HG03439 (cell line): Measurements from ENCODE around the gene SPO11.

Experiments
- ATAC-seq: cut with Tn5 transposase; IDR thresholded peaks from one replicate; pipeline ENCODE4 v1.9.1; 2021; ENCODE audit warnings: mild to moderate bottlenecking, moderate library complexity; ENCODE audit not compliant: unreplicated experiment

The SPO11 gene

GRCh38 chr20:57329608-57330221 is at the start of gene SPO11:
SPO11 (plus strand) TSS chr20:57329803; CDS start chr20:57329868, 65 bp downstream.
- ATAC-seq = no peak

GRCh38 chr20:57280221-57280620 is 49.4 kb upstream of the SPO11 start:
- ATAC-seq = no peak

- ATAC-seq = no peak
Measured at GRCh38 chr20:57281900-57282299, 47.7 kb upstream of the SPO11 start.

GRCh38 chr20:57282670-57283361 is 46.8 kb upstream of the SPO11 start:
- ATAC-seq = no peak

- ATAC-seq = no peak
Measured at GRCh38 chr20:57283860-57284259, 45.7 kb upstream of the SPO11 start.

GRCh38 chr20:57287007-57287880 is 42.4 kb upstream of the SPO11 start:
- ATAC-seq = no peak

GRCh38 chr20:57287901-57288300 is 41.7 kb upstream of the SPO11 start:
- ATAC-seq = no peak

GRCh38 chr20:57288651-57289277 is 40.8 kb upstream of the SPO11 start:
- no peak for ATAC-seq

GRCh38 chr20:57289391-57290177 is 40.0 kb upstream of the SPO11 start:
- ATAC-seq = no peak

GRCh38 chr20:57290178-57290484 is 39.5 kb upstream of the SPO11 start:
- ATAC-seq = no peak

GRCh38 chr20:57291003-57291402 is 38.6 kb upstream of the SPO11 start:
- no peak for ATAC-seq

- no peak for ATAC-seq
Measured at GRCh38 chr20:57291694-57292093, 37.9 kb upstream of the SPO11 start.

- no peak for ATAC-seq
Measured at GRCh38 chr20:57292611-57293010, 37.0 kb upstream of the SPO11 start.

GRCh38 chr20:57293995-57294394 is 35.6 kb upstream of the SPO11 start:
- ATAC-seq = no peak

- ATAC-seq = no peak
Measured at GRCh38 chr20:57294550-57294949, 35.1 kb upstream of the SPO11 start.

GRCh38 chr20:57298457-57298856 is 31.1 kb upstream of the SPO11 start:
- ATAC-seq = no peak

GRCh38 chr20:57301026-57301425 is 28.6 kb upstream of the SPO11 start:
- ATAC-seq = no peak

- no peak for ATAC-seq
Measured at GRCh38 chr20:57306747-57307146, 22.9 kb upstream of the SPO11 start.

- ATAC-seq = no peak
Measured at GRCh38 chr20:57308451-57309271, 20.9 kb upstream of the SPO11 start.
